Activated T-cell treated with anti-CD3 and anti-CD28 coated beads, Interleukin-2, amount 50 U/mL, for 1 hour (primary cell): ENCODE results near the gene KCNK7.

Experiments
- DNase-seq: peaks from one replicate; pipeline ENCODE4 v3.0.0-alpha.2; 2020

Gene KCNK7

DNA sequence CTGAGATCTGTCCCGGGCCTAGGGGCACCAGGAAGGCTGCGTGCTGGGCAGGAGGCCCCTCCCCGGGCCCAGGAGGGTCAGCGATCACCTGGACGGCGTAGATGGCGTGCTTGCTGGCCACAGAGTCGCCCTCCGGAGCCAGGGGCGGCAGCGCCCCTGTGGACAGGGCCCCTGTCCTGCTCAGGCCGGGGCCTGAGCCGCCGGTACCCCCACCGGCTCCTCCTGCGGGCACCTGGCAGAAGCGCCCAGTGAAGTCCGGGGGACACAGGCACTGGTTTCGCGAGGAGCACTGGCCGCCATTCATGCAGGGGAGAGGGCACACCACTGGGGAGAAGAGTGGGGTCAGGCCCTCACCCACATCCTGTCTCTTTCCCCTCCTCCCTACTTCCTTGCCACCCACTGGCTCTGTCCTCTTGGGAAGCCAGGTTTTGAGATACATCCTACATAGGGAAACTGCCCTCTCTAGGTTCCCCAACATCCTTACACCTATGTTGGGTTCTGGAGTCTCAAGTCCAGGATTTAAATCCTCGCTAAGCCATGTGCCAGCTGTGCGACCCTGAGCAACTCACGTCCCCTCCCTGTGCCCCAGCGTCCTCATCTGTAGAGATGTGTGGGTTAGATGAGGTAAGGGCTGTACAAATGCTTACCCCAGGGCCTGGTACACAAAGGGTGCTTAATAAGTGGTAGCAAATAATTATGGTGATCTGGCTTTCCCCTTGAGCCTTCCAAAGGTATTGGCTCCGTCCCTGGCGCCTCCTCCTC is 41.4 kb downstream of the KCNK7 start:
- DNase-seq, result no peak

DNA sequence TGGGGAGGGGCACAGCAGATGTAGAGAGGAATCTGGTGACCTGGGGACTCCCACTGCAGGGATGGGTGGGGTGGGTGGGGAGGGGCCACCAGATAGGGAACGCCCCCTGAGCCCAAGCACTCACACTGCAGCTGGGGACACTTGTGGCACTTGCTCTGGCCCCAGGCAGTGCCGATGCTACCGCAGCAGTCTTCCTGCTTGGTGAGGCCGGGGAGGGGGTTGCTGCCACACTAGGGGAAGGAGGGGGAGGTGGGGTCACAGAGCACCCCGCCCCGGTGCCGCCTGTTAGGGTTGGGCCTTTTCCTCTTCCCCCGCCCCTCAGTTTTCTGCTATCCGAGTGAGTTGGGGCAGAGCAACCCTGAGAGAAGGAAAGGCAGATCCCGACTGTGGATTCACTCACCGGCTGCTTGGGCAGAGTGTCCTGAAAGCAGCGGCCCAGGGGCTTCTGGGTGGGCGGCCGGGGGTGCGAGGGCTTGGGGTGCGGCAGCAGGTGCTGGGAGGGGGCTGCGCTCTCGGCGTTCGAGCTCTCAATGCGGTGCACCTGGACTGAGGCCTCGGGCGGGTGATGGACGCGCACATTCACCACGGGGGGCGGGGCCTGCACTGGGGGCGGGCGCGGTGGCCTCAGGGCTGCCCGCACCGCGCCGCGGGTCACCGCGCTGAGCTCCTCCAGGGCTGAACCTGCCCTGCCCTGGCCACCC is 42.1 kb downstream of the KCNK7 start:
- DNase-seq, result peak; percentile 81

DNA sequence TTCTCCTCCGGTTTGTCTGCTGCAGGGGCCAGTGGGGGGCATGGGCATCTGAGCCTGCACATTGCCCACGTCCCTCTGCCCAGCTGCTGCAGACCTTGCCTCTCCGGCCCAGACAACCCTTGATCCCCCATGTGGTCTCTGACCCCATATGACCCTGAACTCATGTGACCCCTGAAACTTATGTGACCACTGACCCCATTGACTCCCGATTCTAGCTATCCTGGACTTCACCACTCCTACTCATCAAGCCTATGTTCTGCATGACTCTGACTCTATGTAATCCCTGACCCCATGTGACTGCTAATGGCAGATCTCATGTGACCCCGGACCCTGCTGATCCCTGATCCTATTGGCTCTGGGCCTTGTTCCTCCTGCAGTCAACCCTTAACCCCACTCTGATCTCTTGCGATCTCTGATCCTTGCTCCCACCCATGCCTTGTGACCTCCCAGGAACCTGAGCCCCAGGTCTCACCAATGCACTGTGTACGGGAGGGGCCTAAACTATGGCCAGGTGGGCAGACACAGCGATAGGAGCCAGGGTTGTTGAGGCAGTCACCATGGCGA is 43.1 kb downstream of the KCNK7 start:
- no peak for DNase-seq

DNA sequence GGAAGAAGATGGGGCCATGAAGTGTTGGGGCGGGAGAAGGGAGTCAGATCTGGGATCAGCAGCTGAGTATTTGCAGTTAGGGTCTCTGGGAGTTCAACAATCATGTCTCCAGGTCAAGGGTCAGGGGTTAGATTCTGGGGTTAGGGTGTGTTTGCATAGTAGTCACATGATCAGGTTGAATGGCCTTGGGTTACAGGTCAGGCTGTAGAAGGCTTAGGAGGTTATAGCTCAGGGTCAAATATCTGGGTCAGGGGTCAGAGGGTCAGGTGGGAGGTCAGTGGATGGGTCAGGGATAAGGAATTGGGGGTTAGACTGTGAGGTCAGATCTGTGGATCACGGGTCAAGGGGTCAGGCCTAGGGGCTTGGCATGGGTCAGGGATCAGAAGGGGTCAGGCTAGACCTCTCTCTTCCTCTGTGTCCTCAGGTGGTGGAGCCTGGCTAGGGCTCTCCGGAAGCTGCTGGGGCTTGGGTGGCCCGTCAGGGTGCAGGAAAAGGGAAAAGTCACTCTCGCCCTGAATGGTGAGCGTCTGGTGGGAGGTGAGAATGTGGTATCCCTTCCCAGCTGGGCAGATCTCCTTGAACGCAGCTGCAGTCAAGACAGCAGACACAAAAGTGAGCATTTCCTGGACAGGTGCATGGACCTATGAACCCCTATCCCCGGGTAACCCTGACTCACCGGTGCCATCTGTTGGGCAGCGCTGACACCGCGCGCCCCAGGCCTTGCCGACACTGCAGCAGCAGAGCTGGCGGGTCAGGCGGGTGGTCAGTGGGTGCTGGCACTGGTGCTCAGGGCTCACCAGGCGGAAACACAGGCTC is 43.8 kb downstream of the KCNK7 start:
- peak; percentile 74 for DNase-seq

DNA sequence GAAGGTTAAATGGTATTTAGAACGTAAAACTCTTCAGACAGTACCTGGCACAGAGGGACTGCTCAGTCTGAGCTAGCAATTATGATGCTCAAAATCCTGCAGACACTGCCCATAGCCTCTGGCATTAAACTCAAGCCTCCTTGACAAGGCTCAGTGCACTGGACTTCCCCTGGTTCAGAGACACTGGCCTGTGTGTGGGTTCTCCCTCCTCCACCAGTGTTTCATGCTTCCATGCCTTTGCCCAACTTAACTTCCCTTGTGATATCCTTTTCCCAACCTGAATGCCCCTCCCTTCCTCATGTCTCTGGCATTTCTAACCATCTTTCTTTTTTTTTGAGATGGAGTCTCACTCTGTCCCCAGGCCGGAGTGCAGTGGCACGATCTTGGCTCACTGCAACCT is 46.5 kb downstream of the KCNK7 start:
- no peak for DNase-seq

DNA sequence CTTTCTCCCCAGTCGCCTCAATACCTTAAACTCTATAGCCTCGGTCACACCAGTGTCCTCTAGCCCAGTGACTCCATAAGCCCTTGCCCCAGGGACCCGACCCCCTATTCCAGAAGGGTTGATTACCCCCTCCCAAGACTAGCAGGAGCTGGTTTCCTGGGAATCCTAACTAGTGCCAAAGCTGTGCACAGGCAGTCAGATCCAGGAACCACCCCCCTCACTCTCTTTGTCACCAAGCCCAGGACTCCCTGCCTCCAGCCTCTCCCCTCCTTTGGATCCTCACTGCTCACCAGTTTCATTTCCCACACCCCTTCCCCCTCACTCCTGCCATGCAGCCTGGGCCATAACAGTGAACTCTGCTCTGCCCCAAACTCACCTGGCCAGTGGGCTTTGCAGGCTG is 47.2 kb downstream of the KCNK7 start:
- no peak for DNase-seq

DNA sequence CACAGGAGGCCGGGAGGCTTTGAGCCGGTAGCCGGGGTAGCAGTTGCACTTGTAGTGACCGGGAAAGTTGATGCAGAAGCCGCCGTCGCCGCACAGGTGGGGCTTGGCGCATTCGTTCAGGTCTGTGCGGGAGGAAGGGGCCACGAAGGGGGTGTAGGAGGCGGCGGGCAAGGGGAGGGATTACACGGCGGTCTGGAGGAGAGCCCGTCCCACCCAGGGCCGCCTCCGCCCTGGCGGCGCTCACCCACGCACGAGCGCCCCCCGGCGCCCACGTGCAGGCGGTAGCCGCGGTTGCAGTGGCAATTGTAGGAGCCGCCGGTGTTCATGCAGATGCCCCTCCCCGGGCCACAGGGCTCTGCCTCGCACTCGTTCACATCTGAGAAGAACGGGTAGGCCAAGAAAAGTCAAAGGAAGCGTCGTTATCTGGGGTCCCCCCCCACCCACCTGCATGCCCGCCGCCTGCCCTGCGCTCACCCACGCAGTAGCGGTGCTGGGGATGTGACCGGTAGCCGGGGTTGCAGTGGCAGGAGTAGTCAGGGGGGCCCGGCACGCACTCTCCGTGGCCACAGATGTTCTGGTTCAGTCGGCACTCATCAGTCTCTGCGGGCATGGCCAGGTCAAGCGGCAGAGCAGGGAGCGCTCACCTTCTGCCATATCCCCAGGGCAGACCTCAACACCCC is 48.0 kb downstream of the KCNK7 start:
- peak; percentile 66 for DNase-seq

DNA sequence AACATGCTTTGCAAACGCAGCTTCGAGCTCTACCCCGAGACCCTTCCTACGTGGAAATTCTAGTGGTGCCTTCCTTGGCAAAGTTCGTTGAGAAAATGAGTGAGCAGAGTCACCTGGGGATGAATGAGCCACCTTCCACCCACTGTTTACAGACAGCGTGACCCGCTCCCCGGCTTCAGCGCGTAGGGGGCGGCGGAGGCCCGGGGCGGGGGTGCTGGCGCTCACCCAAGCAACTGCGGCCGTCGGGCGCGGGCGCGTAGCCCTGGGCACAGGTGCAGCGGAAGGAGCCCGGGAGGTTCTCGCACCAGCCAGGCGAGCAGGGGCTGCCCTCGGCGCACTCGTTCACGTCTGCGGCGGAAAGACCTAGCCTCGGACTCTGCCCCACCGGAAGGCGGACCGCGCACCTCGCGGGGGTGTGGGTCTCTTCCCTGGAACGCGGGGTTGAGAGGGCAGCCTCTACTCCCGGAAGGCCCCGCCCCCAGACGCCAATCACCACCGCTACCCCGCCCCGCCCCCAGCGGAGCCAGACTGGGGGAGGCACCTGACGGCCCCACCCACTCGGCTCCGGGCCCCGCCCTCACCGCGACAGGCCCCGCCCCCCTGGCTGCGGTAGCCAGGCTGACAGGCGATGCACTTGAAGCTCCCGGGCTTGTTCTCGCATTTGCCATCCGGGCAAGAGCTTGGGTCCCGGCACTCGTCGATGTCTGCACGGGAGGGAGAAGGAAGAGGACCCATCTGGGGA is 49.2 kb downstream of the KCNK7 start:
- DNase-seq, result peak; percentile 100

DNA sequence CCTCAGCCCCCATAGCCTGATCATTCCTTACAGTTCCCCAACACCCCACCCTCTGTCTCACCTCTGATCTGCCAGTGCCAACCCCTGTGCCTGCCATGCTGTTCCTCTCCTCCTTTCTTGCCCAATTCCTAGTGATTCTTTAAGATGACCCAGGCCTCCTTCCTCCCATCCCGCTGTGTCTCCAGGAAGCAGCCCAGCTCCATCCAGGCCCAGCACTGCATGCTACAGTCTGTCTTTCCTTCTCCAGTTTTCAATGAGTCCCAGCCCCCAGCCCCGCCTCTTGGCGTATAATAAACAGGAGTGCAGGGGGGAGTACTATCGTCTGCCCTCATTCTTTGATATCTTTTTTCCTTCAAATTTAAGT is 49.8 kb downstream of the KCNK7 start:
- no peak for DNase-seq
